Measurements from ENCODE around the gene FADS6.

- TF ChIP-seq EZH2 (IDR thresholded peaks at IDR 0.05; ENCODE audit: low read length, unreplicated experiment) (no peak), CTCF (conservative IDR thresholded peaks at IDR 0.05; ENCODE audit: low read depth, low read length) (no peak), EZH2phosphoT487 (IDR thresholded peaks at IDR 0.05; ENCODE audit: borderline replicate concordance, low read length) (no peak)
Observed at GRCh38 chr17:74877592-74878548, 15.6 kb downstream of the FADS6 start.

Data from PC-3 (cell line).